ENCODE results near the gene CXCL11.

The CXCL11 gene

GRCh38 chr4:76060506-76060905 lies 24.6 kb upstream of the CXCL11 start:
- H3K4me1 Mint-ChIP-seq, result peaks cover under 1% of the 10 kb centered on the region
- TF ChIP-seq CTCF (IDR thresholded peaks at IDR 0.05; ENCODE audit: unreplicated experiment in 3 of 3), result no peak
- H3K27ac Mint-ChIP-seq, result no peak overlapping the region
- no peaks in the 10 kb centered on the region for H3K36me3 Mint-ChIP-seq (ENCODE audit: low read depth)
- no peaks in the 10 kb centered on the region for H3K27me3 Mint-ChIP-seq (ENCODE audit: low read depth)
- H3K4me3 Mint-ChIP-seq, result no peak overlapping the region
- no peaks in the 10 kb centered on the region for H3K9me3 Mint-ChIP-seq

- Mint-ChIP-seq H3K4me1 (peaks cover 7% of the 10 kb centered on the region), H3K36me3 (ENCODE audit: low read depth) (no peaks in the 10 kb centered on the region), H3K4me3 (no peak overlapping the region), H3K27me3 (ENCODE audit: low read depth) (no peaks in the 10 kb centered on the region), H3K9me3 (no peaks in the 10 kb centered on the region), H3K27ac (no peak overlapping the region)
- no peak for TF ChIP-seq CTCF (IDR thresholded peaks at IDR 0.05; ENCODE audit: unreplicated experiment in 3 of 3)
Measured at GRCh38 chr4:76059750-76060149, 23.9 kb upstream of the CXCL11 start.

- Mint-ChIP-seq H3K4me3 (no peak overlapping the region), H3K4me1 (peaks cover 8% of the 10 kb centered on the region), H3K27me3 (ENCODE audit: low read depth) (no peaks in the 10 kb centered on the region), H3K27ac (no peak overlapping the region), H3K36me3 (ENCODE audit: low read depth) (no peaks in the 10 kb centered on the region), H3K9me3 (no peaks in the 10 kb centered on the region)
- no peak for TF ChIP-seq CTCF (IDR thresholded peaks at IDR 0.05; ENCODE audit: unreplicated experiment in 3 of 3)
Measured at GRCh38 chr4:76058888-76059426, 23.1 kb upstream of the CXCL11 start.

GRCh38 chr4:76058302-76058701 lies 22.4 kb upstream of the CXCL11 start:
- H3K36me3 Mint-ChIP-seq (ENCODE audit: low read depth), result no peaks in the 10 kb centered on the region
- H3K27me3 Mint-ChIP-seq (ENCODE audit: low read depth), result no peaks in the 10 kb centered on the region
- no peak for TF ChIP-seq CTCF (IDR thresholded peaks at IDR 0.05; ENCODE audit: unreplicated experiment in 3 of 3)
- H3K9me3 Mint-ChIP-seq, result no peaks in the 10 kb centered on the region
- H3K4me1 Mint-ChIP-seq, result peaks cover 13% of the 10 kb centered on the region
- H3K4me3 Mint-ChIP-seq, result no peak overlapping the region
- no peak overlapping the region for H3K27ac Mint-ChIP-seq

- H3K36me3 Mint-ChIP-seq (ENCODE audit: low read depth), result no peaks in the 10 kb centered on the region
- H3K27ac Mint-ChIP-seq, result no peak overlapping the region
- H3K27me3 Mint-ChIP-seq (ENCODE audit: low read depth), result no peaks in the 10 kb centered on the region
- H3K4me3 Mint-ChIP-seq, result no peak overlapping the region
- H3K9me3 Mint-ChIP-seq, result no peaks in the 10 kb centered on the region
- H3K4me1 Mint-ChIP-seq, result peaks cover 13% of the 10 kb centered on the region
- TF ChIP-seq CTCF (IDR thresholded peaks at IDR 0.05; ENCODE audit: unreplicated experiment in 3 of 3), result no peak
Measured at GRCh38 chr4:76055421-76055820, 19.6 kb upstream of the CXCL11 start.

- H3K9me3 Mint-ChIP-seq, result no peaks in the 10 kb centered on the region
- no peaks in the 10 kb centered on the region for H3K27me3 Mint-ChIP-seq (ENCODE audit: low read depth)
- H3K27ac Mint-ChIP-seq, result no peak overlapping the region
- TF ChIP-seq CTCF (IDR thresholded peaks at IDR 0.05; ENCODE audit: unreplicated experiment in 3 of 3), result no peak
- H3K4me3 Mint-ChIP-seq, result no peak overlapping the region
- H3K36me3 Mint-ChIP-seq (ENCODE audit: low read depth), result no peaks in the 10 kb centered on the region
- peaks cover 13% of the 10 kb centered on the region for H3K4me1 Mint-ChIP-seq
Measured at GRCh38 chr4:76055016-76055415, 19.1 kb upstream of the CXCL11 start.

Measured in nephron (organoid).